ENCODE measurements around the gene DOCK3.

The DOCK3 gene

GRCh38 chr3:50650018-50650417 is 24.7 kb upstream of the DOCK3 start:
- no peak overlapping the region for H3K4me3 ChIP-seq (ENCODE audit: low read depth, low read length)
- no peak for TF ChIP-seq CTCF (IDR thresholded peaks at IDR 0.05; ENCODE audit: insufficient read depth, low read depth, low read length, missing control alignments)
- DNase-seq (ENCODE audit: low read depth), result no peak

- H3K4me3 ChIP-seq (ENCODE audit: low read depth, low read length), result no peak overlapping the region
- no peak for TF ChIP-seq CTCF (IDR thresholded peaks at IDR 0.05; ENCODE audit: insufficient read depth, low read depth, low read length, missing control alignments)
- DNase-seq (ENCODE audit: low read depth), result no peak
Measured at GRCh38 chr3:50651445-50651844, 23.3 kb upstream of the DOCK3 start.

GRCh38 chr3:50651920-50652529 is 22.7 kb upstream of the DOCK3 start:
- no peak for TF ChIP-seq CTCF (IDR thresholded peaks at IDR 0.05; ENCODE audit: insufficient read depth, low read depth, low read length, missing control alignments)
- no peak overlapping the region for H3K4me3 ChIP-seq (ENCODE audit: low read depth, low read length)
- DNase-seq (ENCODE audit: low read depth), result no peak

GRCh38 chr3:50652709-50653108 is 22.0 kb upstream of the DOCK3 start:
- peak; percentile 54 for DNase-seq (ENCODE audit: low read depth)
- no peak overlapping the region for H3K4me3 ChIP-seq (ENCODE audit: low read depth, low read length)

GRCh38 chr3:50653937-50654595 is 20.7 kb upstream of the DOCK3 start:
- DNase-seq (ENCODE audit: low read depth), result no peak
- no peak for TF ChIP-seq CTCF (IDR thresholded peaks at IDR 0.05; ENCODE audit: insufficient read depth, low read depth, low read length, missing control alignments)
- no peak overlapping the region for H3K4me3 ChIP-seq (ENCODE audit: low read depth, low read length)

More at GRCh38 chr3:50652709-50653108, 22.0 kb upstream of the DOCK3 start:
- peak; percentile 46 for TF ChIP-seq CTCF (IDR thresholded peaks at IDR 0.05; ENCODE audit: insufficient read depth, low read depth, low read length, missing control alignments)

GRCh38 chr3:50655009-50655830 is 19.5 kb upstream of the DOCK3 start:
- H3K4me3 ChIP-seq (ENCODE audit: low read depth, low read length), result no peak overlapping the region
- TF ChIP-seq CTCF (IDR thresholded peaks at IDR 0.05; ENCODE audit: insufficient read depth, low read depth, low read length, missing control alignments), result no peak
- DNase-seq (ENCODE audit: low read depth), result no peak
